VCaP (cell line): Measurements from ENCODE around the gene RUNDC3A.
A peak's percentile ranks its signal among the peaks of the same experiment; 100 is the strongest.
"Not testable (repeated sequence)": the region's sequence is repeated elsewhere in the genome, so short reads cannot be mapped to it uniquely, and the experiment has no call there.

Experiments used
- H3K27ac ChIP-seq: fragments of 450-650 bp; 2 replicates; pipeline ENCODE4 v1.5.1; 2017
- CTCF ChIP-seq: fragments of 450-650 bp; conservative IDR thresholded peaks from 2 replicates; pipeline ENCODE4 v1.5.1; 2017; ENCODE audit warnings: mild to moderate bottlenecking, moderate library complexity

Gene RUNDC3A

GRCh38 chr17:44343510-44344209 lies 35.3 kb downstream of the RUNDC3A start:
- no peak for TF ChIP-seq CTCF
- no peak overlapping the region for H3K27ac ChIP-seq

- peak within 1 kb of the TSS; percentile 80 for H3K27ac ChIP-seq
- no peak for TF ChIP-seq CTCF
These were observed 36.6 kb downstream of the RUNDC3A start, which contains the start of gene GRN for GRCh38 chr17:44344939-44345453. TSS of gene GRN (plus strand) at chr17:44345302. CDS start at chr17:44349165, 3,863 bp downstream.

- H3K27ac ChIP-seq: peak overlapping the region; percentile 80
- TF ChIP-seq CTCF: peak; percentile 50
These were observed 37.1 kb downstream of the RUNDC3A start for GRCh38 chr17:44345454-44346026.

- H3K27ac ChIP-seq: peak overlapping the region; percentile 80
- TF ChIP-seq CTCF: no peak
These were observed 37.9 kb downstream of the RUNDC3A start for GRCh38 chr17:44346064-44346844.

- not testable (repeated sequence) for H3K27ac ChIP-seq
These were observed 39.0 kb downstream of the RUNDC3A start for GRCh38 chr17:44347206-44348055.

GRCh38 chr17:44348234-44348987 lies 40.0 kb downstream of the RUNDC3A start:
- no peak overlapping the region for H3K27ac ChIP-seq
- no peak for TF ChIP-seq CTCF

GRCh38 chr17:44348988-44349364 lies 40.6 kb downstream of the RUNDC3A start:
- no peak for TF ChIP-seq CTCF
- H3K27ac ChIP-seq: no peak overlapping the region
